K562 (cell line): ENCODE measurements around the gene TM9SF4. TPM values are rescaled to one million over a fixed set of nuclear protein-coding genes. Genes with fewer than 3 reads are reported as not detected.

Experiments
- polyA plus RNA-seq, 8 experiments: library from polyadenylated mRNA; depleted of rRNA in 4 of 8; stranded (reverse) in 5 of 8; unstranded in 3 of 8; fragments of >200 nt; fragmentation: Nextera tagmentation in 2 of 8; fragmentation: Illumina TruSeq in 1 of 8; extraction: Ambion mirVana in 2 of 8; extraction: Trizol in 1 of 8; gene quantifications; 2 replicates each; pipeline versions ENCODE4 v1.2.1 to v1.2.3, GENCODE V29; 2011 to 2014; ENCODE audit warnings: inconsistent platforms in 1 of 8, missing spikeins in 1 of 8
- total RNA-seq, 7 experiments: library from RNA; depleted of rRNA in 6 of 7; stranded (reverse); fragments of >200 nt in 6 of 7; fragmentation: Illumina TruSeq in 2 of 7; extraction: Trizol in 2 of 7; gene quantifications; 2 replicates each; pipeline versions ENCODE4 v1.2.1 to v1.2.3, GENCODE V29; 2011 to 2021; ENCODE audit warnings: low replicate concordance in 1 of 7
- TF ChIP-seq, protein P1 (sequence below): fragments of 450-650 bp; IDR thresholded peaks from 2 replicates; pipeline ENCODE4 v1.6.1; 2016; ENCODE audit warnings: mild to moderate bottlenecking, moderate library complexity

Gene TM9SF4
- total and polyA plus RNA-seq, 9 of the 15 experiments (the other 6 are each of a cell fraction or from before 2014, with no cell fraction given), result 14.5 to 46.3 (median 26.9) TPM

DNA sequence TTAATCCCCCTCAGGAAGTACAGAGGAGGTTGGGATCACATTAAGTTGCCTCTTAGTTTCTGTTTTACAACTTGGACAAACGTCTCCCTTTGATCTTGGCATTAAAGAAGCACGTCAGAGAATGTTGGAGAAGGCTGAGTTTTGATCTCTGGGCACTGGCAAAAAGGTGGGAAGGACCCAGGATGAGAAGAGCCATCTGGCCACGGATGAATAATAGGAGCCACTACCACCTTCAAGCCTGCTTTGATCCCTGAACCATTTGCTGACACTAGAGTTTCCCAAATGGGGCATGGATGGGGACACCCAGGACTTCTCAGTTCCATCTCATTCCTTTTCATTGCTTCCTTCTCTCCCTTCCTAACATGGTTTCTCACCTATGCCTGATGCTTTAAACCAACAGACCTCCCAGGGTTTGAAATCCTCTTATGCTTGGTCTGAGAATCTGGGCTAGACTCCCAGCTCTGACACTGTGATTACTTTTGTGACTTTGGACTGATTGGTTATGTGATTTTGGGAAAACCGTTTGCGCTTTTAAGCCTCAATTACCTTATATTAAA, 5.8 kb downstream of the TM9SF4 start (continued):
- TF ChIP-seq, protein P1, sequence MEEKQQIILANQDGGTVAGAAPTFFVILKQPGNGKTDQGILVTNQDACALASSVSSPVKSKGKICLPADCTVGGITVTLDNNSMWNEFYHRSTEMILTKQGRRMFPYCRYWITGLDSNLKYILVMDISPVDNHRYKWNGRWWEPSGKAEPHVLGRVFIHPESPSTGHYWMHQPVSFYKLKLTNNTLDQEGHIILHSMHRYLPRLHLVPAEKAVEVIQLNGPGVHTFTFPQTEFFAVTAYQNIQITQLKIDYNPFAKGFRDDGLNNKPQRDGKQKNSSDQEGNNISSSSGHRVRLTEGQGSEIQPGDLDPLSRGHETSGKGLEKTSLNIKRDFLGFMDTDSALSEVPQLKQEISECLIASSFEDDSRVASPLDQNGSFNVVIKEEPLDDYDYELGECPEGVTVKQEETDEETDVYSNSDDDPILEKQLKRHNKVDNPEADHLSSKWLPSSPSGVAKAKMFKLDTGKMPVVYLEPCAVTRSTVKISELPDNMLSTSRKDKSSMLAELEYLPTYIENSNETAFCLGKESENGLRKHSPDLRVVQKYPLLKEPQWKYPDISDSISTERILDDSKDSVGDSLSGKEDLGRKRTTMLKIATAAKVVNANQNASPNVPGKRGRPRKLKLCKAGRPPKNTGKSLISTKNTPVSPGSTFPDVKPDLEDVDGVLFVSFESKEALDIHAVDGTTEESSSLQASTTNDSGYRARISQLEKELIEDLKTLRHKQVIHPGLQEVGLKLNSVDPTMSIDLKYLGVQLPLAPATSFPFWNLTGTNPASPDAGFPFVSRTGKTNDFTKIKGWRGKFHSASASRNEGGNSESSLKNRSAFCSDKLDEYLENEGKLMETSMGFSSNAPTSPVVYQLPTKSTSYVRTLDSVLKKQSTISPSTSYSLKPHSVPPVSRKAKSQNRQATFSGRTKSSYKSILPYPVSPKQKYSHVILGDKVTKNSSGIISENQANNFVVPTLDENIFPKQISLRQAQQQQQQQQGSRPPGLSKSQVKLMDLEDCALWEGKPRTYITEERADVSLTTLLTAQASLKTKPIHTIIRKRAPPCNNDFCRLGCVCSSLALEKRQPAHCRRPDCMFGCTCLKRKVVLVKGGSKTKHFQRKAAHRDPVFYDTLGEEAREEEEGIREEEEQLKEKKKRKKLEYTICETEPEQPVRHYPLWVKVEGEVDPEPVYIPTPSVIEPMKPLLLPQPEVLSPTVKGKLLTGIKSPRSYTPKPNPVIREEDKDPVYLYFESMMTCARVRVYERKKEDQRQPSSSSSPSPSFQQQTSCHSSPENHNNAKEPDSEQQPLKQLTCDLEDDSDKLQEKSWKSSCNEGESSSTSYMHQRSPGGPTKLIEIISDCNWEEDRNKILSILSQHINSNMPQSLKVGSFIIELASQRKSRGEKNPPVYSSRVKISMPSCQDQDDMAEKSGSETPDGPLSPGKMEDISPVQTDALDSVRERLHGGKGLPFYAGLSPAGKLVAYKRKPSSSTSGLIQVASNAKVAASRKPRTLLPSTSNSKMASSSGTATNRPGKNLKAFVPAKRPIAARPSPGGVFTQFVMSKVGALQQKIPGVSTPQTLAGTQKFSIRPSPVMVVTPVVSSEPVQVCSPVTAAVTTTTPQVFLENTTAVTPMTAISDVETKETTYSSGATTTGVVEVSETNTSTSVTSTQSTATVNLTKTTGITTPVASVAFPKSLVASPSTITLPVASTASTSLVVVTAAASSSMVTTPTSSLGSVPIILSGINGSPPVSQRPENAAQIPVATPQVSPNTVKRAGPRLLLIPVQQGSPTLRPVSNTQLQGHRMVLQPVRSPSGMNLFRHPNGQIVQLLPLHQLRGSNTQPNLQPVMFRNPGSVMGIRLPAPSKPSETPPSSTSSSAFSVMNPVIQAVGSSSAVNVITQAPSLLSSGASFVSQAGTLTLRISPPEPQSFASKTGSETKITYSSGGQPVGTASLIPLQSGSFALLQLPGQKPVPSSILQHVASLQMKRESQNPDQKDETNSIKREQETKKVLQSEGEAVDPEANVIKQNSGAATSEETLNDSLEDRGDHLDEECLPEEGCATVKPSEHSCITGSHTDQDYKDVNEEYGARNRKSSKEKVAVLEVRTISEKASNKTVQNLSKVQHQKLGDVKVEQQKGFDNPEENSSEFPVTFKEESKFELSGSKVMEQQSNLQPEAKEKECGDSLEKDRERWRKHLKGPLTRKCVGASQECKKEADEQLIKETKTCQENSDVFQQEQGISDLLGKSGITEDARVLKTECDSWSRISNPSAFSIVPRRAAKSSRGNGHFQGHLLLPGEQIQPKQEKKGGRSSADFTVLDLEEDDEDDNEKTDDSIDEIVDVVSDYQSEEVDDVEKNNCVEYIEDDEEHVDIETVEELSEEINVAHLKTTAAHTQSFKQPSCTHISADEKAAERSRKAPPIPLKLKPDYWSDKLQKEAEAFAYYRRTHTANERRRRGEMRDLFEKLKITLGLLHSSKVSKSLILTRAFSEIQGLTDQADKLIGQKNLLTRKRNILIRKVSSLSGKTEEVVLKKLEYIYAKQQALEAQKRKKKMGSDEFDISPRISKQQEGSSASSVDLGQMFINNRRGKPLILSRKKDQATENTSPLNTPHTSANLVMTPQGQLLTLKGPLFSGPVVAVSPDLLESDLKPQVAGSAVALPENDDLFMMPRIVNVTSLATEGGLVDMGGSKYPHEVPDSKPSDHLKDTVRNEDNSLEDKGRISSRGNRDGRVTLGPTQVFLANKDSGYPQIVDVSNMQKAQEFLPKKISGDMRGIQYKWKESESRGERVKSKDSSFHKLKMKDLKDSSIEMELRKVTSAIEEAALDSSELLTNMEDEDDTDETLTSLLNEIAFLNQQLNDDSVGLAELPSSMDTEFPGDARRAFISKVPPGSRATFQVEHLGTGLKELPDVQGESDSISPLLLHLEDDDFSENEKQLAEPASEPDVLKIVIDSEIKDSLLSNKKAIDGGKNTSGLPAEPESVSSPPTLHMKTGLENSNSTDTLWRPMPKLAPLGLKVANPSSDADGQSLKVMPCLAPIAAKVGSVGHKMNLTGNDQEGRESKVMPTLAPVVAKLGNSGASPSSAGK, result no peak
